MM.1S (cell line): ENCODE data around the gene NUP210L.
A peak's percentile ranks its signal among the peaks of the same experiment; 100 is the strongest.
"Not testable (repeated sequence)": the region's sequence is repeated elsewhere in the genome, so short reads cannot be mapped to it uniquely, and the experiment has no call there.

Experiments
- DNase-seq: peaks from one replicate; pipeline ENCODE4 v3.0.0-alpha.2; 2015
- H2AFZ ChIP-seq: fragments of 300-600 bp; sonication (generic); 2 replicates; pipeline ENCODE4 v1.6.0; 2016; ENCODE audit warnings: antibody characterized with exemption, low read length
- H3F3A ChIP-seq: fragments of 300-600 bp; sonication (generic); 2 replicates; pipeline ENCODE4 v1.6.1; 2016; ENCODE audit warnings: mild to moderate bottlenecking, antibody characterized with exemption, low read length, moderate library complexity, mixed read lengths; ENCODE audit not compliant: insufficient read depth
- H3K27ac ChIP-seq: fragments of 300-600 bp; sonication (generic); 2 replicates; pipeline ENCODE4 v1.5.1; 2016; ENCODE audit warnings: mild to moderate bottlenecking, low read length
- H3K27me3 ChIP-seq: fragments of 300-600 bp; sonication (generic); replicated peaks from 2 replicates; pipeline ENCODE4 v1.6.0; 2016; ENCODE audit warnings: low read length; ENCODE audit not compliant: insufficient read depth
- H3K36me3 ChIP-seq: fragments of 300-600 bp; sonication (generic); replicated peaks from 2 replicates; pipeline ENCODE4 v1.6.1; 2016; ENCODE audit warnings: mild to moderate bottlenecking, low read length, mixed read lengths; ENCODE audit not compliant: insufficient read depth
- H3K4me1 ChIP-seq: fragments of 300-600 bp; sonication (generic); 2 replicates; pipeline ENCODE4 v1.6.1; 2016; ENCODE audit warnings: low read length, mixed read lengths
- H3K4me2 ChIP-seq: fragments of 300-600 bp; sonication (generic); 2 replicates; pipeline ENCODE4 v1.6.0; 2016; ENCODE audit warnings: low read depth, low read length
- H3K4me3 ChIP-seq: fragments of 300-600 bp; sonication (generic); 2 replicates; pipeline ENCODE4 v1.5.1; 2016; ENCODE audit warnings: low read length, mixed read lengths
- H3K79me2 ChIP-seq: fragments of 300-600 bp; sonication (generic); 2 replicates; pipeline ENCODE4 v1.6.1; 2016; ENCODE audit warnings: mixed run types, low read length, mixed read lengths
- H3K9ac ChIP-seq: fragments of 300-600 bp; sonication (generic); 2 replicates; pipeline ENCODE4 v1.6.1; 2016; ENCODE audit warnings: low read length, mixed read lengths
- H3K9me2 ChIP-seq: fragments of 300-600 bp; sonication (generic); replicated peaks from 2 replicates; pipeline ENCODE4 v1.6.1; 2016; ENCODE audit warnings: mild to moderate bottlenecking, low read length, mixed read lengths; ENCODE audit not compliant: insufficient read depth
- H3K9me3 ChIP-seq: fragments of 300-600 bp; sonication (generic); replicated peaks from 2 replicates; pipeline ENCODE4 v1.6.1; 2016; ENCODE audit warnings: mild to moderate bottlenecking, low read length, mixed read lengths; ENCODE audit not compliant: insufficient read depth
- H4K20me1 ChIP-seq: fragments of 300-600 bp; sonication (generic); 2 replicates; pipeline ENCODE4 v1.6.1; 2016; ENCODE audit warnings: mild to moderate bottlenecking, low read length, moderate library complexity, mixed read lengths; ENCODE audit not compliant: insufficient read depth
- EZH2 ChIP-seq: fragments of 300-600 bp; sonication (generic); optimal IDR thresholded peaks from 2 replicates; pipeline ENCODE3; 2017; ENCODE audit warnings: low read depth, mild to moderate bottlenecking, antibody characterized with exemption, low read length, mixed read lengths
- EZH2phosphoT487 ChIP-seq: fragments of 300-600 bp; sonication (generic); IDR thresholded peaks from 2 replicates; pipeline ENCODE4 v1.6.1; 2018; ENCODE audit warnings: antibody characterized with exemption, low read length
- TF ChIP-seq, protein P1 (sequence below): fragments of 300-600 bp; sonication (generic); IDR thresholded peaks from 2 replicates; pipeline ENCODE4 v1.5.1; 2016; ENCODE audit warnings: antibody characterized with exemption, low read length, mixed read lengths

The NUP210L gene

DNA sequence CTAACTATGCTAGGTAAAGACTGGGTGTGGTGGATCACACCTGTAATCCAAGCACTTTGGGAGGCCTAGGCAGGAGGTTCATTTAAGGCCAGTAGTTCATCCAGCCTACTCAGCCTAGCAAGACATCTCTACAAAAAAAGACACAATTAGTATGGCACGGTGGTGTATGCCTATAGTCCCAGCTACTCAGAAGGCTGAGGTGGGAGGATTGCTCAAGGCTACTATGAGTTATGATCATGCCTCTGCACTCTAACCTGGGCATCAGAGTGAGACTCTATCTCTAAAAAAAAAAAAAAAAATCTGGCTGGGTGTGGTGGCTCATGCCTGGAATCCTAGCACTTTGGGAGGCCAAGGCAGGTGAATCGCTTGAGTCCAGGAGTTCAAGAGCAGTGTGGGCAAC is 21.6 kb downstream of the NUP210L start:
- Histone ChIP-seq H3K4me3 (no peak overlapping the region), H3K79me2 (no peaks in the 10 kb centered on the region), H3K27me3 (no peaks in the 10 kb centered on the region), H3F3A (no peaks in the 10 kb centered on the region), H3K9me2 (no peaks in the 10 kb centered on the region), H3K4me1 (no peaks in the 10 kb centered on the region), H4K20me1 (no peaks in the 10 kb centered on the region), H2AFZ (no peak overlapping the region), H3K36me3 (no peaks in the 10 kb centered on the region), H3K4me2 (no peak overlapping the region), H3K9me3 (no peaks in the 10 kb centered on the region), H3K27ac (no peak overlapping the region), H3K9ac (no peak overlapping the region)
- no peak for TF ChIP-seq EZH2
- TF ChIP-seq, protein P1, sequence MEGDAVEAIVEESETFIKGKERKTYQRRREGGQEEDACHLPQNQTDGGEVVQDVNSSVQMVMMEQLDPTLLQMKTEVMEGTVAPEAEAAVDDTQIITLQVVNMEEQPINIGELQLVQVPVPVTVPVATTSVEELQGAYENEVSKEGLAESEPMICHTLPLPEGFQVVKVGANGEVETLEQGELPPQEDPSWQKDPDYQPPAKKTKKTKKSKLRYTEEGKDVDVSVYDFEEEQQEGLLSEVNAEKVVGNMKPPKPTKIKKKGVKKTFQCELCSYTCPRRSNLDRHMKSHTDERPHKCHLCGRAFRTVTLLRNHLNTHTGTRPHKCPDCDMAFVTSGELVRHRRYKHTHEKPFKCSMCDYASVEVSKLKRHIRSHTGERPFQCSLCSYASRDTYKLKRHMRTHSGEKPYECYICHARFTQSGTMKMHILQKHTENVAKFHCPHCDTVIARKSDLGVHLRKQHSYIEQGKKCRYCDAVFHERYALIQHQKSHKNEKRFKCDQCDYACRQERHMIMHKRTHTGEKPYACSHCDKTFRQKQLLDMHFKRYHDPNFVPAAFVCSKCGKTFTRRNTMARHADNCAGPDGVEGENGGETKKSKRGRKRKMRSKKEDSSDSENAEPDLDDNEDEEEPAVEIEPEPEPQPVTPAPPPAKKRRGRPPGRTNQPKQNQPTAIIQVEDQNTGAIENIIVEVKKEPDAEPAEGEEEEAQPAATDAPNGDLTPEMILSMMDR: no peak
- no peak for TF ChIP-seq EZH2phosphoT487
- no peak for DNase-seq

DNA sequence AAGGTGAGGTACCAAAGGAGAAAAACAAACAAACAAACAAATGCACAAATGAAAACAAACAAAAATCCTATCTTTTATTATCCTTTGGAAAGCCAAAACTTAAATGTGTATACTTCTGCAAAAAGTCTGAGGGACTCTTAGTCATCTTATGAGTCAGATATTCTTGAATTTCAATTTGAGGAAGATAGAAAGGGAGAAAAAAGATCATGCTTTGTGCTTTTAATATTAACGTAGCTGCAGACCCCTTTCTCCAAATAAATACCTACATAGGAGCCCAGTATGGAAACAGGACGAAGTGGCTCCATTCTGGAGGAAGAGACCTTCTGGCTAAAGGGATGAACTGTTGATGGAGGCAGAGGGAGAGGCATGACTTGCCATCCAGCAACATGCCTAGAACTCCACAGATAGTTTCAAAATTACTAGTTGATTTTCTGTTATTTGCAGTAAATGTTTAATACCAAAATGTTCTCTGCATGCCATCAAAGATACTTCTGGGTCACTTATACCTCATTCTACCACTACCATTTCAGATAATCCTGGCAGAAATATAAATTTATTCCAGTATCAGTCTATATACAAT is 25.4 kb downstream of the NUP210L start:
- no peak for DNase-seq
- Histone ChIP-seq H4K20me1 (no peaks in the 10 kb centered on the region), H3K36me3 (no peaks in the 10 kb centered on the region), H3K4me3 (no peak overlapping the region), H3K9me3 (no peaks in the 10 kb centered on the region), H3K27me3 (no peaks in the 10 kb centered on the region), H2AFZ (no peak overlapping the region), H3K4me1 (no peaks in the 10 kb centered on the region), H3K9ac (no peak overlapping the region), H3K79me2 (no peaks in the 10 kb centered on the region), H3K4me2 (no peak overlapping the region), H3K27ac (no peak overlapping the region), H3K9me2 (no peaks in the 10 kb centered on the region), H3F3A (no peaks in the 10 kb centered on the region)
- TF ChIP-seq EZH2: no peak
- TF ChIP-seq, protein P1: no peak
- TF ChIP-seq EZH2phosphoT487: no peak

DNA sequence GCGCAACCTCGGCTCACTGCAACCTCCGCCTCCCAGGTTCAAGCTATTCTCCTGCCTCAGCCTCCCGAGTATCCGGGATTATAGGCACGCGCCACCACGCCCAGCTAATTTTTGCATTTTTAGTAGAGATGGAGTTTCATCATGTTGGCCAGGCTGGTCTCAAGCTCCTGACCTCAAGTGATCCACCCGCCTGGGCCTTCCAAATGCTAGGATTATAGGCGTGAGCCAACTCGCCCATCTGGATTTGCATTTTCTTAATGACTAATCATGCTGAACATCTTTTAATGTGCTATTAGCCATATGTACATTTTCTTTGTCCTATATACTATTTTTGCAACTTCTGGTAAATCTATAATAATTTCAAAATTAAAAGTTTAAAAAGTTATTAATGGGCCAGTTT is 31.7 kb downstream of the NUP210L start:
- not testable (repeated sequence) for H4K20me1 ChIP-seq, H3K9me2 ChIP-seq, H3K9ac ChIP-seq, H3K4me3 ChIP-seq, H2AFZ ChIP-seq, H3K4me1 ChIP-seq, H3K36me3 ChIP-seq, DNase-seq, H3F3A ChIP-seq, H3K4me2 ChIP-seq, H3K27me3 ChIP-seq, H3K27ac ChIP-seq, H3K9me3 ChIP-seq, H3K79me2 ChIP-seq

DNA sequence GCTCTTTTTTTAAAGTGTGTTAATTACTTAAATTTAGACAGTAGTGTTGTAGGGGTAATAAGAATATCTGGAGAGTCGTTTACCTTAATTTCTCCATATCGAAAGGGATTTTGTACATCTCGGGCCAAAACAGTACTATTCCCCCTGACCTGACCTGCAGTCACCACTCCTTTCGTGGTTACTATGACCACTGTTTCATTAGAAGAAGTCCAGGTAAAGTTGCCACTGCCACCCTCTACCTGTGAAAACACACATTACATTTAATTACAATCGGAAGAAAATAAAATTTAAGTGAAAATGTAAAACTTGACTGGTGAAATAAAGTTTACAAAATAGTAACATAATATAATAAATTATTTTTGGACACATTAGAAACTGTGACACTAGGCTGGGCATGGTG is 37.2 kb downstream of the NUP210L start:
- DNase-seq: no peak
- no peaks in the 10 kb centered on the region for H3K27me3 ChIP-seq
- TF ChIP-seq EZH2: no peak
- TF ChIP-seq EZH2phosphoT487: no peak
- TF ChIP-seq, protein P1: peak; percentile 19; the same call in 1 of the 2 replicates
- no peak overlapping the region for H2AFZ ChIP-seq
- peaks cover 10% of the 10 kb centered on the region for H3F3A ChIP-seq
- H3K4me3 ChIP-seq: no peak overlapping the region
- no peaks in the 10 kb centered on the region for H3K9me3 ChIP-seq
- no peaks in the 10 kb centered on the region for H4K20me1 ChIP-seq
- no peaks in the 10 kb centered on the region for H3K9me2 ChIP-seq
- H3K79me2 ChIP-seq: no peaks in the 10 kb centered on the region
- H3K9ac ChIP-seq: no peak overlapping the region
- H3K36me3 ChIP-seq: no peaks in the 10 kb centered on the region
- no peak overlapping the region for H3K4me2 ChIP-seq
- H3K4me1 ChIP-seq: peaks cover 14% of the 10 kb centered on the region
- no peak overlapping the region for H3K27ac ChIP-seq
